ENCODE results near the gene ATRIP.

- TF ChIP-seq CTCF (IDR thresholded peaks at IDR 0.05; ENCODE audit: low read length) (no peak), EZH2 (optimal IDR thresholded peaks at IDR 0.05; ENCODE audit: low read depth, low read length) (no peak), EZH2phosphoT487 (IDR thresholded peaks at IDR 0.05; ENCODE audit: low read length) (no peak)
These were observed 30.4 kb upstream of the ATRIP start for GRCh38 chr3:48416091-48416505.

Data from MM.1S (cell line).